ENCODE data around the gene FOXK2.

FOXK2 gene

DNA sequence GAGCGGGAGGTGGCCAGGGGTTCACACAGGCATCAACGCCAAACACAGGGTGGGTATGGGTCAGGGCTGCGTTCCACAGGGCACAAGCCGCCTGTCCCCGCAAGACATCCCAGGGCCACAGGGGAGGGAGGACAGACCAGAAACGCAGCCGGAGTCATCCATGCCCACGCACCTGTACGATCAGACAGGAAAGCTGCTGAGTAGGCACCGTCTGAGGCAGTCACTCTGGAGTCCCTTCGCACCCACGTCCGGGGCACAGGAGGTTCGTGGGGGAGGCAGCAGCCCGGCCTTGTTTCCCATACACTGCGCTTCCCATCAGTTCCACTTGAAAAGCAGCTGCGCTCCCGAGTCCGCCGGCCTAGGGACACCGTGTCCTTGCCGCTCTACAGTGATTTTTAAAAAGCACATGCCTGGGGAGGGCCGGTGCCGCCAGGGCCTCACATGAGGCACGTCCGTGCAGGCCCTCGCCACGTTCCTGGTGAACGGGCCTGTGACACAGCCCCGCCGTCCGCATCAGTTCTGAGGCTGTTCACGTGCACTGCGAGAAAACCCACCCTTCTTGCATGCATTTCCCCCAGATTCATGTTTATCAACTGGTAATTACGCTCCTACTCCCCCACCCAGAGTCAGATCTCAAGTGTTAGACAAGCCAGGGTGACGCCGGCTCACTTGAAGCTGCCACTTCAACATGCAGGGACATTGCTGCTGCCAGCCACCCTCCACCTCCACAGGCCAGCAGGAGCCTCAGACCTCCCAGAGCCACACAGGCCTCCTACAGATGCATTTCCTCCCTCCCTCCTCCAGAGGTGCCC lies 94.0 kb downstream of the FOXK2 start:
- DNase-seq, result no peak

DNA sequence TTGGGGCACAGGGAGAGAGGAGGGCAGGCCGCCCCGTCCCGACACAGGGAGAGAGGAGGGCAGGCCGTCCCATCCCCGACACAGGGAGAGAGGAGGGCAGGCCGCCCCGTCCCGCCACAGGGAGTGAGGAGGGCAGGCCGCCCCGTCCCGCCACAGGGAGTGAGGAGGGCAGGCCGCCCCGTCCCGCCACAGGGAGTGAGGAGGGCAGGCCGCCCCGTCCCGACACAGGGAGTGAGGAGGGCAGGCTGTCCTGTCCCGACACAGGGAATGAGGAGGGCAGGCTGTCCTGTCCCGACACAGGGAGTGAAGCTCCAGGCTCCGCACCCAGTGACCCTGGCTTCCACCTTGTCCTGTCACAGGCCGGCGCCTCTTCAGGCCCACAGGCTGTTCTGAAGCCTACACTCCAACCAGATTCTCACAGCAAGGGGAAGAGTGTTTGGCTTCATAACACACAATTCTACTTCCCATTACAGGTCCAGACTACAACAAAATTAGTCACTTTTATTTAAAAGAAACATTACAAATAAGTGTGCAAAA lies 94.6 kb downstream of the FOXK2 start:
- no peak for DNase-seq

DNA sequence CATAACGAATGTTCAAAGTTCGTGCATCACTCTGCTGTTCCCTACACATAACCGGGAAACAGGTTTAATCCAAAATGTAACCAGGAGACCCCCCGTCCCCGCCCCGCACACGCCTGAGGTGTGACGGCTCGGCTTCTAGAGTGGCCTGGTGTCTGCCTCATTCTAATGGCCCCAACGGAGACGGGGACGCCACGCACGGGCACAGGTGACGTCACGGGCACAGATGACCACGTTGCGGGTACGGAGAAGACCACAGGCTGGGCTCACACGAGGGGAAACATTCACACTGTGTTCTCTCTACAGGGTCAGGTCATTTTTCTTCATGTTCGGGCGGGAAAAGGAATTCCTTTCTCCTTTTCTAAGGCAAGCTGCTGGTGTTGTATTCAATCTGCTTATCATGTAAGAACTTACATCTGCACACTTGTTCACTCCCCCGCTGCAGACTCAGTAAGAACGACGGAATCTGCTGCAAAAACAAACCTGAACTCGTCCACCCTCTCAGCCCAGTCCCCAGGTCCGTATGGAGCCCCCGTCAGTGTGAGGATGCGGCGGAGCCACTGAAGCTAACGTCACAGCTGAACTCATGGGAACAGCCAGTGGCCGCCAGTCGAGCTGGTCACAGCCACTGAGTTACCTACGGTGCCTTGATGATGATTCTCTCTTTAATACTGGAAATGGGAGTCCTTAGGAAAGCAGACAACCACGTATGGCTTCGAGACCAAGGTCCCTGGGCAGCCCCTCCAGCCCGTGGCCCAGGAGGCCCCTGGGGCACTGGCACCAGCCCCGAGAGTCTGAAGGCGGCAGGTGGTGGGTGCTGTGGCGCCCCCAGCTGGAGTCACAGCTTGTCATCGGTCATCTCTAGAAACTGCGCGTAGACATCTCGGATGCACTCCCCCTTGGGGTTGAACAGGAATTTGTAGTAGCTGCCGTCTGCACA lies 95.8 kb downstream of the FOXK2 start:
- no peak for DNase-seq

DNA sequence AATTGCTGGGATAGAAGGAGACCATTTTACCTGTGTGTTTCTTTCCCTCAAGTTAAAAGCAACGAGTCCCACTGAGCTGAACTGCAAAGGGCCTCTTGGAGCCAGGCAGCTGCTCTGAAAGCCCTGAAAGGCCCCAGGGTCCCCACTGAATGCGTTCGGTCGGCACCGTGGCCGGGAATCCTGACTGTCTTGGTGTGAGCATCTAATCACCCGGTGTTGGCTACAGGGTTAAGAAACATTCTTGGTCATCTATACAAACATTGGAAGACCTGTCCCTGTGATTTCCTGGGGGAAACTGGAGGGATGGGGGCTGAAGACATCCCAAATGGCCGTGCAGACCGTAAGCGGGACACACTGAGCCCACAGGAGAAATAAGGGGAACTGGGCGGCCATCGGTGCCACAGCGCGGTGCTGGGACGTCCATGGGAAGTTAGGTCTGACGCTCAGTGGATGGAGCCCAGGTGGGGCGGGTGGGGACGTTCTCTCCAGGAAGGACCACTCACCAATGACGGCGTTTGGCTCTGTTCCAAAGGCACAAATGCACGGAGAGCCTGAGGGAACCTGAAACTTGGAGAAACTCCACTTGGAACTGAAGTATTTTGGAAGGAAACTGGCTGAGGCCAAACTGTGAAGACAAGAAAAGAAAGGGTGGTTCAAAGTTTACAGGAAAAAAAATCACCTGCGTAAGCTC lies 96.6 kb downstream of the FOXK2 start:
- no peak for DNase-seq

DNA sequence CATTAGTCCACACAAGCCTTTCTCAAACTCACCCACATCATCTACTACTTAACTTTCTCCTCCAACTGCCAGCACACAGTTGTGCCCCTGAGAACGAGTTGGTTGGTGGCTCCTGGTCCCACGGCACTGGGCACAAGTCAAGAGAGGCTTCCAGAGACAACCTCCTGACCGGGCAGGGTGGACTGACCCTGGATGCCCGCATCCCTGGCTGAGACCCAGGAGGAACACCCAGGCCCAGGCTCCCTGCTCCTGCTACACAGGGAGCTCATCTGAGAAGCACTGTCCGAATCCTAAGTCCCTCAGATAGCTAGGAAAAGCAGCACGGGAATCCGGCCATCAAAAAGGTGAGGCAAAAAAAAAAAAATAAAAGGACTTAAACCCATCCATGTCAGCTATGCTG lies 99.7 kb downstream of the FOXK2 start:
- no peak for DNase-seq

DNA sequence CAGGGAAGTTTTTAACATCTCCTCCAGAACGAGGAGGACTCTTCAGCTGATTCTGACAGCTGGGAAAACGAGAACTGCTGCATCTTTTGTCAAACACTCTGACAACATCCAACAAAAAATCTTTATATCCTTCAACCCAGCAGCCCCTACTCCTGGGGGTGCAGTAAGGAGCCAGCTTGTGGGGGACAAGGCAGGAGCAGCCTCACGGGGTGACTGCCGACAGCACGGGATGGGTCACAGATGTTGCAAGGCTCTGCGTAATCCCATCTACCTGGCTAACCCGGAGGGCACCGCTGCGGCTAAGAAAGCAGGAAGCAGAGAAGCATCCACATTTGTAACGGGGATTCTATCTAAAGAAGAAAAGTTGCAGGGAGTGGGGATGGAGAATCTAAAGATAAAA lies 100.1 kb downstream of the FOXK2 start:
- no peak for DNase-seq

DNA sequence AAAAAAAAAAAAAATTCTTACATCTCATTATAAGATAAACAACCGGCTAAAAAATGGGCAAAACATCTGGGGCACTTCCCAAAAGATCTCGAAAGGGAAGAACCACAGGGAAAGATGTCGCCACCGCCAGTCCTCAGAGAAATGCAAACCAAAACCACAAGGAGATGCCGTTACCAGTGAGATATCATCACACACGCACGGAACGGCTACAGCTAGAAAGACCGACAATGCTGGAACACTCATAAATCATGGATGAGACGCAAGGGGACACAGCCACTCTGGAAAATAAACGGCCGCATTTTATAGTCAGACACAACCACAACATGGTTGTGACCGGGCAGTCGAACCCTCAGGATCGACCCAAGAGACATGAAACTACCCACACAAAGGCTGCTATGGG lies 104.2 kb downstream of the FOXK2 start:
- no peak for DNase-seq

DNA sequence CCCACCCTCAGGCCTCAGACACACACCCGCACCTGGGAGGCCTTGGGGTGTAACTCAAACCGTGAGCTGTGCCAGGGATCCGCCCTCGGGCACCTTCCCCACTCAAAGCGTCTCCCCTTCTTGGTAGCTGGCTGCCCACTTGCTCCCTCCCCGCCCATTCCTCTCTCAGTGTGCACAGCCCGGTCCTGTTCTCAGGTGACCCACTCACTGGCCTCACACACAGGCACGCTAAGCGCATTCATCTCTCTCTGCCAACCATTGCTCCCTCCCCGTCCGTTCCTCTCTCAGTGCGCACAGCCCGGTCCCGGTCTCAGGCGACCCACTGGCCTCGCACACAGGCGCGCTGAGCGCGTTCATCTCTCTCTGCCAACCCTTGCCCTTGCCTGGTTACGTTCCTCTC lies 107.9 kb downstream of the FOXK2 start:
- DNase-seq, result no peak

DNA sequence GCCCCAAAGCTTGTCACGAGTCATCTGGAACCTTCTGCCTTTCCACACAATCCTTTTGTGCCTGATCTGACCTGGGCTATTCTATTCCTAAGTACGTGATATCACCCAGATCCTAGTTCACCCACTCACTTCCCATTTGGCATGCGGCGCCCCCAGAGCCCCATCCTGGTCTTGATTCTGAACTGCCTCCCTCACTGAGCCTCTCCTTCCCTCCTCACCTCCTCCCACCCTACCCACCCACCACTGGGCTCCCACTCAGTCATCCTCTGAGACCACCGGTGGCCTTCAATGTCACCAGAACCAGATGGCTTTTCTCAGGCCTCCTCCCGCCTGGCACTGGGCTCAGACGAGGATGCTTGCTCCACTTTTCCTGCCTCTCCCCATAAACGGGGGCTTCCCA lies 110.2 kb downstream of the FOXK2 start:
- no peak for DNase-seq

DNA sequence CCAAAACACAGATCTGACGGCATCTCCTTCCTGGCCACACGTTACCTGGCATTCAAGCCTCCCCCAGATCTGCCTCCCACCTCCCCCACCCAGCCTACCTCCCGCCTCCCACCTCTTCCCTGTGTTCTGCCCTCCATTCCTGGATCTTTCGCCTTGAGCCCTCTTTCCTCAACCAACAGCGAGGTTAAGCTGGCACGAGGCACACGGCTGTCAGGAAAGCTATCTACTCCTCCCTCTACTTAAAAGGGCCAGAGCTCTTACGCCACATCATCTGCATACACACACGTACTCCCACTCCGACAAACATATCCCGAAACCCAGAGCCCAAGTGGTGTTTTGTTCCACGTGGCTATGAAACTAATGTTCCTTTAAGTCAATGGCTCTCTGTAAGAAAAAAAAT lies 110.7 kb downstream of the FOXK2 start:
- no peak for DNase-seq

DNA sequence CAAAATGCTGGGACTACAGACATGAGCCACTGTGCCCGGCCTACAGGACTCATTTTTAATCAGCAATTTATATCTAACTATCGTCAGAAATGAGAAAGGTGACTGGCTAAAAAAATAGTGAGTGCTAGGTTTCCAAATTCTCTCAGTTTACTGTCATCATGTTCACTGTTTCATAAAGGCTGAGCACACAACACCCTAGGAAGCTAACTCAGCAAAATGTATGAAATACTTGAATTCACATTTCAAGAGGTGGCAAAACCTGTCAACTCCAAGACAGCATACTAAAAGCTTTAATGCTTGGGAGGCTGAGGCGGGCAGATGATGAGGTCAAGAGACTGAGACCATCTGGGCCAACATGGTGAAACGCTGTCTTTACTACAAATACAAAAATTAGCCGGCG lies 112.0 kb downstream of the FOXK2 start:
- DNase-seq, result no peak

DNA sequence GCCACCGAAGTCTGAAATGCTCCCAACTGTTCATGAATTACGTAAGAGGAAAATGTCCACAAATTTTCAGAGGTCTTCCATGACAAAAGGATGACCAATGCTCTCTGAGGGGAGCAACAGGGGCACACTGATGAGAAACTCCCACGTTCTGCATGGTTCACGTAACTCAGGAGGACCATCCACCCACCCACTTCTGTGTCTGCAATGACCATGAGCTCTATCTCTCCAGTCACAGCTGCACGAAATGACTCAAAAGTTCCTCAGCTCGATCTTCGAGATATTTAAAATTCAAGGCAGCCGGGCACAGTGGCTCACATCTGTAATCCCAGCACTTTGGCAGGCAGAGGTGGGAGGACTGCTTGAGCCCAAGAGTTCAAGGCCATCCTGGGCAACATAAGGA lies 112.9 kb downstream of the FOXK2 start:
- no peak for DNase-seq

DNA sequence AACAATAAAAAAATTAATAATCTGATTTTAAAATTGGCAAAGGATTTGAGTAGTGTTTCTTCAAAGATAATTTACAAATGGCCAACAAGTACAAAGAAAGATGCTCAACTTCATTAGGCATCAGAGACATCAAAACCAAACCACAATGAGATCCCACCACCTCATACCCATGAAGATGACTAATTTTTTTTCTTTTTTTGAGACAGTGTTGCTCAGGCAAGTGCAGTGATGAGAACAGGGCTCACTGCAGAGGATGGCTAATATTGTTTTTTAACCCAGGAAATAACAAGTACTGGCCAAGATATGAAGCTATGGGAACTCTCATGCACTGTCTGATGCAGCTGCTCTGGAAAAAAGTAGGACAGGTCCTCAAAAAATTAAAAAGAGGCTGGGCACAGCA lies 113.8 kb downstream of the FOXK2 start:
- no peak for DNase-seq

DNA sequence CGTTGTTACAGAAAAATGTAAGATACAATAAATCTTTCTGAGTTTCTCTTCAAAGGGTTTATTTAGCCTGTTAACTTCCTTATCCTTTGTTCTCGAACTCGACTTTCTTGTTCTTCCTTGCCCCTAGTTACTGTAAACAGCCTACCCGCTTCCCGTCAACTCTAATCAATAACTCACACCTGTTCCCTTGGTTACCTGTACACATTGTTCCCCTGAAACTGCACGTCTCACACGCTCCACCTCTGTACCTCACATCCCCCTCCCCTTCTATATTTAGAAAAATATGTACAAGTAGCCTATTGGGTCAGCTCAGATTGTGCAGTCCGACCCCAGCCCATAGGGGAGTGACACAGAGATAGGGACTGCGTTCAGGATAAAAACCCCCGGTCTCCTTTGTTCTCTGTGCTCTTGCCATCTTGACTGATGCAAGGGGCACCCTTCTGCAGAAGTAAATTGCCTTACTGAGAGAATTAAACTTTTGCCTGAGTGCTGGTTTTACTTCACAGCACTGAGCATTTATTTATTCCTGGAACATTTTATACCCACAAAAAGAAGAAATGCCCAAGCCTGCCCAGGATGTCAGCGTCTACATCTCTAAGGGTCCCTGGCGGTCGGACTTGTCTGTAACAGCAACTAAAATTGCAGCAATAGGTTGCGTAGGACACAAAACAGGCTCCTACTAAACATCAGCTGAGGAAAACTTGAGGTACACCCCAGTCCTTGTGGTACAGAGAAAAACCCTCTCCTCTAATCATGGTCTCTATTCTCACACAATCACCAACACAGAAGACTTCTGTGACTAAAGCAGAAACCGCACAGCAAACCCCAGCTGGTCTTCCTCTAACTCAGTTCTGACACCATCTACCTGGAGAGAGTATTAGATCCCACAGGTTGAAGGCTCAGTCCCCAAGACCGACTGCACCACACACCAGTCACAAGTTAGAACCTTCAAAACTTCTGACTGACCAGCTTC lies 117.4 kb downstream of the FOXK2 start:
- DNase-seq, result no peak

DNA sequence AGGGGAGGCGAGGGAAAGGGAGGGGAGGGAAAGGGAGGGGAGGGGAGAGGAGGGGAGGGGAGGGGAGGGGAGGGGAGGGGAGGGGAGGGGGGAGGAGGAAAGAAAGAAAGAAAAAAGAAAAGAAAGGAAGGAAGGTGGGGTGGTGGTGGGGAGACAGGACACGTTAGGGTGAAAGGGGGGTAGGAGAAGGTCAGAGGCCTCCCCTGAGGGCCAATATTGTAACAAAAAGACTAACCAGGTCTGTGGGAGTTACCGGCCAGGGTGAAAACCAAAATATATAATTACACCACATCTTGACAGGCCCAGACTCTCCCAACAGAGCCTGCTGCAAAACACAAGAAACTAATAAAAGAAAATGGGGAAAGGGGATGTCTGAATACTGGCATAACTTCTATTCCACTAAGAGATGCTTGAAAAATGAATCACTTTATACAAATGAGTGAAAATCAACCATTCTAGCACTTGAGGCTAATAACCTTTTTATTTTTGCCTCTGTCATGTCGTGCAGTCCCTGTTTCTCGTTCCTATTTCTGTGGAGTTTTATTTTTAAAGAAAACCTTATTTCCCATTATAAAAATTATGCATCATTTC lies 118.7 kb downstream of the FOXK2 start:
- no peak for DNase-seq

DNA sequence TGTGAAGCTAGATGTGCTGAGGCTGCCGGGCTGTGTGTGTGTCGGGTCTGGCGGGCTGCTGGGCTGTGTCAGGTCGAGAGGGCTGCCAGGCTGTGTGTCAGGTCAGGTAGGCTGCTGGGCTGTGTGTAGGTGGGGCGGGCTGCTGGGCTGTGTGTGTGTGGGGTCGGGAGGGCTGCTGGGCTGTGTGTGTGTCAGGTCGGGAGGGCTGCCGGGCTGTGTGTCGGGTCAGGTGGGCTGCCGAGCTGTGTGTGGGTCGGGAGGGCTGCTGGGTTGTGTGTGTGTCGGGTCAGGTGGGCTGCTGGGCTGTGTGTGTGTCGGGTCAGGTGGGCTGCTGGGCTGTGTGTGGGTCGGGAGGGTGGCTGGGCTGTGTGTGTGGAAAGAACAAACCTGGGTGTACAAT lies 120.1 kb downstream of the FOXK2 start:
- DNase-seq, result no peak

DNA sequence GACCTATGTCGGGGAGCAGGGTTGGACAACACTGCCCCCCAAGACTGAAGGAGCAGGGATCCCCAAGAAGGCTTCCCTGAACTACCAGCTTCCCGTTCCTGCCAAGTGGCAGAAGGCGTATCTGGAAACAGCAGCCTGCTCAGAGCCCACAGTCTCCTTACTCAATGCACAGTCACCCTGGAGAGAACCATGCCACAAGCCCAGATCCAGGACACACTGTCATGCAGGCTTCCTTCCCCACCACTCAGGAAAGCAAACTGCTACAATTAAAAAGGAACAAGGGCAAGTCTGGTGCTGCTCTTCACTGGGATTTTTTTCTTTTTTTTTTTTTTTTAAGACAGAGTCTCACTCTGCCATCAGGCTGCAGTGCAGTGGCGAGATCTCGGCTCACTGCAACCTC lies 120.5 kb downstream of the FOXK2 start:
- DNase-seq, result no peak

DNA sequence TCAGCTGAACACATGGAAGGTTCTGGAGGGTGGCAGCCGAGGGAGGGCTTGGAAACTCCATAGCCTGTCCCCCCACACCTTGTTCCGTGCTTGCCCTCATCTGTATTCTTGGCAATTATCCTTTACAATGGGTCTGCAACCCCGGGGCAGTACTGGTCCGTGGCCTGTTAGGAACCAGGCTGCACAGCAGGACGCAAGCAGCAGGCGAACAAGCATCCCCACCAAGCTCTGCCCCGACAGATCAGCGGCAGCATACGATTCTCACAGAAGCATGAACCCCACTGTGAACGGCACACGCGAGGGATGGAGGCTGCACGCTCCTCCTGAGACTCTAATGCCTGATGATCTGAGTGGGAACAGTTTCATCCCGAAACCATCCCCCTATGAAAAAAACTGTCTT lies 122.5 kb downstream of the FOXK2 start:
- DNase-seq, result no peak

DNA sequence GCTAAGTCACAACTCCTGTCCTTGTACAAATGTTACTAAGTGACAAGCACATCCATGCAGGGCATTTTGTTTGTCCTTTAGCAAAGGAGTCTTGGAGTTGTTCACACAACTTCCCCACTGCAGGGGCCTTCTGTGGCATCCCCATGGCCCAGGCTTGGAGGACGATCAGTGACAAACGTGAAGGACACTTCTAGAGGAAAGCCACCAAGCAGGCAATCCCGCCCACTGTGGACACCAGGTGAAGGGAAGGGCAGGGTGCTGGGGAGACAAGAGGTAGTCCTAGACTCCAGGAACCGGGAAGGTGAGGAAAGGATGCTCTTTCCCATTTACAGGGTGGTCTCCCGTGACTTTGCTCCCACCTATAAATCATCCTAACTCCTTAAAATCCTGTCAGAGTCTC lies 124.6 kb downstream of the FOXK2 start:
- DNase-seq, result no peak

DNA sequence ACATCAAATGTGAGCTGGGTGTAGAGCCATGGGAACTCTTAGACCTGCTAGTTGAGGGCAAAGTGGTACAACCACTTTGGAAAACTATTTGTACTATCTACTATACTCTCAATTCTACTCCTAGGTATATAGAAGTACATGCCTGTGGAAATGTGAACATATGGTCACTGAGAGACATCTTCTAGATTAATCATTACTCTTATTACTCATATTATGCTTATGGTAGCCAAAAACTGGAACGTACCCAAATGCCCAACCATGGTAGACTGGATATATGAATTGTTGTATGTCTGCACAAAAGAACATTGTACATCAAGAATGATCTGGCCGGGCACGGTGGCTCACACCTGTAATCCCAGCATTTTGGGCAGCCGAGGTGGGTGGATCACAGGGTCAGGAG lies 126.0 kb downstream of the FOXK2 start:
- no peak for DNase-seq

DNA sequence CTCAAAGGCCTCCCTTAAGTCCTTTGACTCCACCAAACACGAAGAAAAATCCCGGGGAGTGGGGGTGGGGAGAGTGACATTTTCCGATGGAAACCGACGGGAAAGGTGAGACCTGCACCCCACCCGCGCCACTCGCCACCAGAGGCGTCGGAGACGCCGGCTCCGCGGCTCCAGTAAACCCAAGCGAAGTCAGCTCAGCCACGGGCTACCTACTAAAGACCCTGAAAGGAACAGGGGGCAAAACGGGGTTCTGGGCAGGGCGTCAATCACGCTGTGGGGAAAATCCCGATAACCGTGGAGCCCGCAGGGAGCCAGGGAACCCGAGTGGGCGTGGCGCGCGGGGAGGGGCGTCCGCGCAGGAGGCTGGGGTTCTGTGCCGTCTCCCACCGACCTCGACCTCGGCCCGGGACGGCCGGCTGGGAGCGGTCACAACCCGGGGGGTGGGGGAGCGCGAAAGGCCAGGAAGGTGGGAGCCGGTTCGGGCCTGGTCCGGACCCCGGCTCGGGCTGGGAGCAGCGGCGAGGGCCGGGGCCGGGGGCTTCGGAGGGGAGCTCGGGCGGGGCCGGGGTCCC lies 128.1 kb downstream of the FOXK2 start:
- DNase-seq, result no peak
